Liver (tissue), 9 donors: Measurements from ENCODE around the gene CARS1. TPM values are rescaled to one million over a fixed set of nuclear protein-coding genes. Genes with fewer than 3 reads are reported as not detected.

Experiments
- DNase-seq: peaks from one replicate; pipeline ENCODE4 v3.0.0-alpha.2; 2017; ENCODE audit warnings: low spot score
- H3K27ac ChIP-seq, 2 donors: one replicate each; pipeline ENCODE4 v1.7.0; 2013; ENCODE audit warnings: inconsistent platforms in 2 of 2, low read length in 2 of 2, control low read depth in 1 of 2, low read depth in 1 of 2, mild to moderate bottlenecking in 1 of 2
- H3K27me3 ChIP-seq, 4 donors: one replicate each; pipeline versions ENCODE4 v1.6.1 to v1.7.0; 2013; ENCODE audit warnings: low read length in 3 of 4, inconsistent platforms in 1 of 4, mild to moderate bottlenecking in 1 of 4, moderate library complexity in 1 of 4; ENCODE audit not compliant: control insufficient read depth in 4 of 4, insufficient read depth in 4 of 4
- H3K36me3 ChIP-seq, 4 donors: one replicate each; pipeline versions ENCODE4 v1.6.1 to v1.7.0; 2013; ENCODE audit warnings: low read length in 3 of 4, mild to moderate bottlenecking in 3 of 4, low read depth in 1 of 4, moderate library complexity in 1 of 4; ENCODE audit not compliant: control insufficient read depth in 4 of 4, insufficient read depth in 3 of 4
- H3K4me1 ChIP-seq, 4 donors: one replicate each; pipeline versions ENCODE4 v1.6.1 to v1.7.0; 2013; ENCODE audit warnings: low read length in 3 of 4, mild to moderate bottlenecking in 3 of 4, moderate library complexity in 1 of 4; ENCODE audit not compliant: control insufficient read depth in 4 of 4, insufficient read depth in 4 of 4
- H3K4me3 ChIP-seq, 3 donors: one replicate each; pipeline versions ENCODE4 v1.6.1 to v1.7.0; 2013; ENCODE audit warnings: low read length in 3 of 3, control low read depth in 1 of 3, low read depth in 1 of 3, mild to moderate bottlenecking in 1 of 3
- H3K9ac ChIP-seq, 2 donors: one replicate each; pipeline ENCODE4 v1.7.0; 2013; ENCODE audit warnings: low read length in 2 of 2, mild to moderate bottlenecking in 2 of 2, moderate library complexity in 2 of 2, control low read depth in 1 of 2, low read depth in 1 of 2
- H3K9me3 ChIP-seq, 4 donors: one replicate each; pipeline versions ENCODE4 v1.6.1 to v1.7.0; 2013; ENCODE audit warnings: low read length in 3 of 4; ENCODE audit not compliant: control insufficient read depth in 4 of 4
- EGR1 ChIP-seq, 2 donors: IDR thresholded peaks; 2 replicates each; pipeline ENCODE4 v1.6.1; 2016 to 2018; ENCODE audit warnings: antibody characterized with exemption in 2 of 2, low read depth in 2 of 2
- FOXA1 ChIP-seq: IDR thresholded peaks from 2 replicates; pipeline ENCODE4 v1.6.1; 2016; ENCODE audit warnings: antibody characterized with exemption
- FOXA2 ChIP-seq: IDR thresholded peaks from 2 replicates; pipeline ENCODE4 v1.6.1; 2016; ENCODE audit warnings: antibody characterized with exemption
- HNF4A ChIP-seq, 2 donors: conservative IDR thresholded peaks; 2 replicates each; pipeline ENCODE4 v1.6.1; 2016; ENCODE audit warnings: antibody characterized with exemption in 2 of 2, mild to moderate bottlenecking in 2 of 2
- HNF4G ChIP-seq: IDR thresholded peaks from 2 replicates; pipeline ENCODE4 v1.6.1; 2016; ENCODE audit warnings: antibody characterized with exemption
- JUND ChIP-seq, 2 donors: IDR thresholded peaks; 2 replicates each; pipeline ENCODE4 v1.6.1; 2016; ENCODE audit warnings: antibody characterized with exemption in 2 of 2
- NR2F2 ChIP-seq: IDR thresholded peaks from 2 replicates; pipeline ENCODE4 v1.6.1; 2016; ENCODE audit warnings: antibody characterized with exemption
- RAD21 ChIP-seq, 2 donors: IDR thresholded peaks; 2 replicates each; pipeline ENCODE4 v1.6.1; 2016; ENCODE audit warnings: antibody characterized with exemption in 2 of 2, mild to moderate bottlenecking in 2 of 2
- RXRA ChIP-seq, 2 donors: IDR thresholded peaks; 2 replicates each; pipeline ENCODE4 v1.6.1; 2017 to 2018; ENCODE audit warnings: antibody characterized with exemption in 2 of 2, mild to moderate bottlenecking in 1 of 2
- TAF1 ChIP-seq: conservative IDR thresholded peaks from 2 replicates; pipeline ENCODE4 v1.6.1; 2016; ENCODE audit warnings: antibody characterized with exemption, mild to moderate bottlenecking
- YY1 ChIP-seq: IDR thresholded peaks from 2 replicates; pipeline ENCODE4 v1.6.1; 2016; ENCODE audit warnings: antibody characterized with exemption, mild to moderate bottlenecking
- WGBS: extraction: QIAGEN DNeasy Blood & Tissue Kit; methylation state at CpG from one replicate; pipeline ENCODE4 v1.1.7; 2013; 5-methylcytosine and 5-hydroxymethylcytosine counted together
- polyA plus RNA-seq, 2 donors: library from polyadenylated mRNA; stranded (reverse) in 1 of 2; unstranded in 1 of 2; fragments of 200-250 nt in 1 of 2; fragments of >200 nt in 1 of 2; fragmentation: Nextera tagmentation in 1 of 2; extraction: Ambion mirVana in 1 of 2; gene quantifications; one replicate each; pipeline versions ENCODE4 v1.2.1 to v1.2.3, GENCODE V29; 2013 to 2015
- total RNA-seq, 2 donors: library from RNA; depleted of rRNA; stranded (reverse); fragments of >200 nt; gene quantifications; one replicate each; pipeline ENCODE4 v1.2.3, GENCODE V29; 2014
- TF ChIP-seq, protein P1 (sequence below): IDR thresholded peaks from 2 replicates; pipeline ENCODE4 v1.6.1; 2016; ENCODE audit warnings: antibody characterized with exemption
- TF ChIP-seq, protein P2 (sequence below): IDR thresholded peaks from 2 replicates; pipeline ENCODE4 v1.6.1; 2016; ENCODE audit warnings: antibody characterized with exemption
- TF ChIP-seq, protein P3 (sequence below): fragments of 150-350 bp; IDR thresholded peaks from 2 replicates; pipeline ENCODE4 v1.5.1; 2017; ENCODE audit warnings: improper control_type of control experiment, low read depth, low read length; ENCODE audit not compliant: missing input control
- TF ChIP-seq, protein P4 (sequence below): IDR thresholded peaks from 2 replicates; pipeline ENCODE4 v1.6.1; 2016; ENCODE audit warnings: antibody characterized with exemption, mild to moderate bottlenecking
- TF ChIP-seq, protein P5 (sequence below): IDR thresholded peaks from 2 replicates; pipeline ENCODE4 v1.6.1; 2016; ENCODE audit warnings: antibody characterized with exemption
- donor health status: healthy.
- donor health status: healthy.
- donor health status: healthy.
- donor health status: healthy.
- donor health status: healthy.

The CARS1 gene
- total and polyA plus RNA-seq, 4 donors, result 15.2 to 40.1 (median 22.1) TPM

DNA sequence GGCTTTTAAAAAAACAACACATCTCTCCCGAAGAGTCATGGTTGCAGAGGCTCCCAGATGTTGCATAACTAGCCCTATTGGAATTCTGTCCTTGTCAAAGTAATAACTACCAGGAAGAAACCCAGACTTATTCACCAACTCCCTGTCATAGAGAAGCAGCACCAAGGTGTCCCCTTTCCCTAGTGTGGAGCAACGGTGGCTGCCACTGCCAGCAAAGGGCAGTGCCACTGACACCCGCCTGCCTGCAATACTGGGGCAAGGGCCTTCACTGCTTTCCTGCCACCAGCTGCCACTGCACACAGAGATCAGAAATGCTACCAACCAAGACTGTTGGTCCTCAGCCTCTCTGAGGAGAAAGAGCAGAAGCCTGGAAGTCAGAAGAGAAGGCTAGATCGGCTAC is 92.4 kb downstream of the CARS1 start:
- no peak for DNase-seq
- H3K36me3 ChIP-seq, result peaks cover 3 to 73% (median 61%) of the 10 kb centered on the region in 4 donors
- H3K9me3 ChIP-seq, result no peaks in the 10 kb centered on the region
- TF ChIP-seq, protein P1, sequence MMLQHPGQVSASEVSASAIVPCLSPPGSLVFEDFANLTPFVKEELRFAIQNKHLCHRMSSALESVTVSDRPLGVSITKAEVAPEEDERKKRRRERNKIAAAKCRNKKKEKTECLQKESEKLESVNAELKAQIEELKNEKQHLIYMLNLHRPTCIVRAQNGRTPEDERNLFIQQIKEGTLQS, result no peak
- no peak for TF ChIP-seq FOXA1
- TF ChIP-seq RAD21 (IDR thresholded peaks at IDR 0.05), result no peak
- TF ChIP-seq YY1, result no peak
- TF ChIP-seq HNF4G, result no peak
- TF ChIP-seq EGR1 (IDR thresholded peaks at IDR 0.05; ENCODE audit: low read depth in 2 of 2), result no peak
- TF ChIP-seq, protein P2, sequence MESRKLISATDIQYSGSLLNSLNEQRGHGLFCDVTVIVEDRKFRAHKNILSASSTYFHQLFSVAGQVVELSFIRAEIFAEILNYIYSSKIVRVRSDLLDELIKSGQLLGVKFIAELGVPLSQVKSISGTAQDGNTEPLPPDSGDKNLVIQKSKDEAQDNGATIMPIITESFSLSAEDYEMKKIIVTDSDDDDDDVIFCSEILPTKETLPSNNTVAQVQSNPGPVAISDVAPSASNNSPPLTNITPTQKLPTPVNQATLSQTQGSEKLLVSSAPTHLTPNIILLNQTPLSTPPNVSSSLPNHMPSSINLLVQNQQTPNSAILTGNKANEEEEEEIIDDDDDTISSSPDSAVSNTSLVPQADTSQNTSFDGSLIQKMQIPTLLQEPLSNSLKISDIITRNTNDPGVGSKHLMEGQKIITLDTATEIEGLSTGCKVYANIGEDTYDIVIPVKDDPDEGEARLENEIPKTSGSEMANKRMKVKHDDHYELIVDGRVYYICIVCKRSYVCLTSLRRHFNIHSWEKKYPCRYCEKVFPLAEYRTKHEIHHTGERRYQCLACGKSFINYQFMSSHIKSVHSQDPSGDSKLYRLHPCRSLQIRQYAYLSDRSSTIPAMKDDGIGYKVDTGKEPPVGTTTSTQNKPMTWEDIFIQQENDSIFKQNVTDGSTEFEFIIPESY, result no peak
- TF ChIP-seq, protein P3, sequence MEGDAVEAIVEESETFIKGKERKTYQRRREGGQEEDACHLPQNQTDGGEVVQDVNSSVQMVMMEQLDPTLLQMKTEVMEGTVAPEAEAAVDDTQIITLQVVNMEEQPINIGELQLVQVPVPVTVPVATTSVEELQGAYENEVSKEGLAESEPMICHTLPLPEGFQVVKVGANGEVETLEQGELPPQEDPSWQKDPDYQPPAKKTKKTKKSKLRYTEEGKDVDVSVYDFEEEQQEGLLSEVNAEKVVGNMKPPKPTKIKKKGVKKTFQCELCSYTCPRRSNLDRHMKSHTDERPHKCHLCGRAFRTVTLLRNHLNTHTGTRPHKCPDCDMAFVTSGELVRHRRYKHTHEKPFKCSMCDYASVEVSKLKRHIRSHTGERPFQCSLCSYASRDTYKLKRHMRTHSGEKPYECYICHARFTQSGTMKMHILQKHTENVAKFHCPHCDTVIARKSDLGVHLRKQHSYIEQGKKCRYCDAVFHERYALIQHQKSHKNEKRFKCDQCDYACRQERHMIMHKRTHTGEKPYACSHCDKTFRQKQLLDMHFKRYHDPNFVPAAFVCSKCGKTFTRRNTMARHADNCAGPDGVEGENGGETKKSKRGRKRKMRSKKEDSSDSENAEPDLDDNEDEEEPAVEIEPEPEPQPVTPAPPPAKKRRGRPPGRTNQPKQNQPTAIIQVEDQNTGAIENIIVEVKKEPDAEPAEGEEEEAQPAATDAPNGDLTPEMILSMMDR, result no peak
- TF ChIP-seq JUND (IDR thresholded peaks at IDR 0.05), result no peak
- TF ChIP-seq, protein P4, sequence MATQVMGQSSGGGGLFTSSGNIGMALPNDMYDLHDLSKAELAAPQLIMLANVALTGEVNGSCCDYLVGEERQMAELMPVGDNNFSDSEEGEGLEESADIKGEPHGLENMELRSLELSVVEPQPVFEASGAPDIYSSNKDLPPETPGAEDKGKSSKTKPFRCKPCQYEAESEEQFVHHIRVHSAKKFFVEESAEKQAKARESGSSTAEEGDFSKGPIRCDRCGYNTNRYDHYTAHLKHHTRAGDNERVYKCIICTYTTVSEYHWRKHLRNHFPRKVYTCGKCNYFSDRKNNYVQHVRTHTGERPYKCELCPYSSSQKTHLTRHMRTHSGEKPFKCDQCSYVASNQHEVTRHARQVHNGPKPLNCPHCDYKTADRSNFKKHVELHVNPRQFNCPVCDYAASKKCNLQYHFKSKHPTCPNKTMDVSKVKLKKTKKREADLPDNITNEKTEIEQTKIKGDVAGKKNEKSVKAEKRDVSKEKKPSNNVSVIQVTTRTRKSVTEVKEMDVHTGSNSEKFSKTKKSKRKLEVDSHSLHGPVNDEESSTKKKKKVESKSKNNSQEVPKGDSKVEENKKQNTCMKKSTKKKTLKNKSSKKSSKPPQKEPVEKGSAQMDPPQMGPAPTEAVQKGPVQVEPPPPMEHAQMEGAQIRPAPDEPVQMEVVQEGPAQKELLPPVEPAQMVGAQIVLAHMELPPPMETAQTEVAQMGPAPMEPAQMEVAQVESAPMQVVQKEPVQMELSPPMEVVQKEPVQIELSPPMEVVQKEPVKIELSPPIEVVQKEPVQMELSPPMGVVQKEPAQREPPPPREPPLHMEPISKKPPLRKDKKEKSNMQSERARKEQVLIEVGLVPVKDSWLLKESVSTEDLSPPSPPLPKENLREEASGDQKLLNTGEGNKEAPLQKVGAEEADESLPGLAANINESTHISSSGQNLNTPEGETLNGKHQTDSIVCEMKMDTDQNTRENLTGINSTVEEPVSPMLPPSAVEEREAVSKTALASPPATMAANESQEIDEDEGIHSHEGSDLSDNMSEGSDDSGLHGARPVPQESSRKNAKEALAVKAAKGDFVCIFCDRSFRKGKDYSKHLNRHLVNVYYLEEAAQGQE, result no peak
- no peak for TF ChIP-seq TAF1
- no peak for TF ChIP-seq HNF4A (conservative IDR thresholded peaks at IDR 0.05)
- no peak for TF ChIP-seq NR2F2
- TF ChIP-seq, protein P5, sequence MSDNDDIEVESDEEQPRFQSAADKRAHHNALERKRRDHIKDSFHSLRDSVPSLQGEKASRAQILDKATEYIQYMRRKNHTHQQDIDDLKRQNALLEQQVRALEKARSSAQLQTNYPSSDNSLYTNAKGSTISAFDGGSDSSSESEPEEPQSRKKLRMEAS, result no peak
- TF ChIP-seq RXRA (IDR thresholded peaks at IDR 0.05), result no peak
- H3K27me3 ChIP-seq, result no peaks in the 10 kb centered on the region
- H3K27ac ChIP-seq, result no peak overlapping the region
- no peak overlapping the region for H3K9ac ChIP-seq
- 78% methylated on average over 4 of the region's 4 CpGs for WGBS
- H3K4me1 ChIP-seq, result no peaks in the 10 kb centered on the region
- H3K4me3 ChIP-seq, result no peak overlapping the region

DNA sequence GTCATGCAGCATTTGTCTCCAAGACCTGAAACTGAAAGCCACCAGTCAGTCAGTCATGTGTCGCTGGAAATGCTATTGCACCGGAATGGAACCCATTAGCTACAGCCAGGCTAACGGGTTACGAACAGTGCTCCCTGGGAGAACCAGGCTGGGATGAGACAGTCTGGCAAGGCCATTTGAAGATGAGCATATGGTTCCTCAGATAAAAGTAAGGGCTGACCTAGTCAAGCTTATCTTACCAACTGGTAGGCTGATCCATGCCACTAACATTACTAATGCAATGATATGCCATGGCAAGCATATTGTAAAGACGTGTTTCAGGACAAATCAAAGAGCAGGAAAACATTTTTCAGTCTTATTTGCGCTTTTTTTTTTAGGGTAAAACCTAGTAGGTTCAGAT is 93.5 kb downstream of the CARS1 start:
- WGBS, result 96% methylated on average over 6 of the region's 6 CpGs
- no peak overlapping the region for H3K4me3 ChIP-seq
- H3K36me3 ChIP-seq, result peaks cover 0 to 72% (median 61%) of the 10 kb centered on the region in 4 donors
- no peak overlapping the region for H3K27ac ChIP-seq
- H3K4me1 ChIP-seq, result no peaks in the 10 kb centered on the region
- DNase-seq, result no peak
- no peak overlapping the region for H3K9ac ChIP-seq
- no peak for TF ChIP-seq YY1
- TF ChIP-seq RXRA (IDR thresholded peaks at IDR 0.05), result no peak
- no peak for TF ChIP-seq NR2F2
- no peak for TF ChIP-seq JUND (IDR thresholded peaks at IDR 0.05)
- no peak for TF ChIP-seq HNF4G
- TF ChIP-seq FOXA2, result no peak
- TF ChIP-seq, protein P2, result no peak
- no peaks in the 10 kb centered on the region for H3K9me3 ChIP-seq
- H3K27me3 ChIP-seq, result no peaks in the 10 kb centered on the region
